ENCODE data around the gene MED31.

MED31 gene

DNA sequence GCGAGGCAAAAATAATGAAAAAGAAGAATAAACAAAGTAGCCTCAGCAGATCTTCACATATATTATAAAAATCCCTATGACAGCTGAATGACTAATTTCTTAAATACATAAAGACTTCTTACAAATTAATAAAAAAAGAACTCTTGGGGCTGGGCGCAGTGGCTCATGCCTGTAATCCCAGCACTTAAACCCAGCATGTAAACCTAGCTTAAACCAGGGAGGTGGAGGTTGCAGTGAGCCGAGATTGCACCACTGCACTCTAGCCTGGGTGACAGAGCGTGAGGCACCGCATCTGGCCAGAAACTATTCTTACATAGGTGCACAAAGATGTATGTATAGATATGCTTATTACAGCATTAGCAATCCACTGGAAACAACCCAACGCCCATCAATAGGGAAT, 27.8 kb upstream of the MED31 start:
- H3K4me3 ChIP-seq (ENCODE audit: control insufficient read depth, low read depth, low read length) = no peak overlapping the region
- TF ChIP-seq, protein P1, sequence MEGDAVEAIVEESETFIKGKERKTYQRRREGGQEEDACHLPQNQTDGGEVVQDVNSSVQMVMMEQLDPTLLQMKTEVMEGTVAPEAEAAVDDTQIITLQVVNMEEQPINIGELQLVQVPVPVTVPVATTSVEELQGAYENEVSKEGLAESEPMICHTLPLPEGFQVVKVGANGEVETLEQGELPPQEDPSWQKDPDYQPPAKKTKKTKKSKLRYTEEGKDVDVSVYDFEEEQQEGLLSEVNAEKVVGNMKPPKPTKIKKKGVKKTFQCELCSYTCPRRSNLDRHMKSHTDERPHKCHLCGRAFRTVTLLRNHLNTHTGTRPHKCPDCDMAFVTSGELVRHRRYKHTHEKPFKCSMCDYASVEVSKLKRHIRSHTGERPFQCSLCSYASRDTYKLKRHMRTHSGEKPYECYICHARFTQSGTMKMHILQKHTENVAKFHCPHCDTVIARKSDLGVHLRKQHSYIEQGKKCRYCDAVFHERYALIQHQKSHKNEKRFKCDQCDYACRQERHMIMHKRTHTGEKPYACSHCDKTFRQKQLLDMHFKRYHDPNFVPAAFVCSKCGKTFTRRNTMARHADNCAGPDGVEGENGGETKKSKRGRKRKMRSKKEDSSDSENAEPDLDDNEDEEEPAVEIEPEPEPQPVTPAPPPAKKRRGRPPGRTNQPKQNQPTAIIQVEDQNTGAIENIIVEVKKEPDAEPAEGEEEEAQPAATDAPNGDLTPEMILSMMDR (IDR thresholded peaks at IDR 0.05; ENCODE audit: control insufficient read depth, insufficient read depth, low read depth, low read length, missing control alignments) = no peak
- no peak for DNase-seq (ENCODE audit: low read depth)

DNA sequence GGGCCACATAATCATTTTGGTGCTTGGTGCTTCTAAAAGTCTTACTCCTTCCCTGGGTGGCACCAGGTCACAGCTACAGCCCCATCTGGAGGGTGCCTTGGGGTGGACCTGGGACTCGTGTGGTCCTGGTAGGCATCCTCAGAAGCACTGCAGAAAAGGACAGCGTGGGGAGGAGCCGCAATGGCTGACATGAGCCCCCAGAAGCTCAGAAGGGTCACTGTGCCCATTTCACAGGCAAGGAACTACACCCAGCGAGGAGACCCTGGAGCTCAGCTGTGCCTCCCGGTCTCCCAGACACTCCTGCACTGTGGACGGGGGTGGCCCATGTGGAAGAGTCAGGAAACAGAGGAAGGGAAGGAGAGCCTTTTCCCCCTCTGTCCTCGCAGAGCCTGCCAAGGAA, 26.5 kb upstream of the MED31 start:
- no peak for DNase-seq (ENCODE audit: low read depth)
- no peak overlapping the region for H3K4me3 ChIP-seq (ENCODE audit: control insufficient read depth, low read depth, low read length)
- TF ChIP-seq, protein P1 (IDR thresholded peaks at IDR 0.05; ENCODE audit: control insufficient read depth, insufficient read depth, low read depth, low read length, missing control alignments) = no peak

DNA sequence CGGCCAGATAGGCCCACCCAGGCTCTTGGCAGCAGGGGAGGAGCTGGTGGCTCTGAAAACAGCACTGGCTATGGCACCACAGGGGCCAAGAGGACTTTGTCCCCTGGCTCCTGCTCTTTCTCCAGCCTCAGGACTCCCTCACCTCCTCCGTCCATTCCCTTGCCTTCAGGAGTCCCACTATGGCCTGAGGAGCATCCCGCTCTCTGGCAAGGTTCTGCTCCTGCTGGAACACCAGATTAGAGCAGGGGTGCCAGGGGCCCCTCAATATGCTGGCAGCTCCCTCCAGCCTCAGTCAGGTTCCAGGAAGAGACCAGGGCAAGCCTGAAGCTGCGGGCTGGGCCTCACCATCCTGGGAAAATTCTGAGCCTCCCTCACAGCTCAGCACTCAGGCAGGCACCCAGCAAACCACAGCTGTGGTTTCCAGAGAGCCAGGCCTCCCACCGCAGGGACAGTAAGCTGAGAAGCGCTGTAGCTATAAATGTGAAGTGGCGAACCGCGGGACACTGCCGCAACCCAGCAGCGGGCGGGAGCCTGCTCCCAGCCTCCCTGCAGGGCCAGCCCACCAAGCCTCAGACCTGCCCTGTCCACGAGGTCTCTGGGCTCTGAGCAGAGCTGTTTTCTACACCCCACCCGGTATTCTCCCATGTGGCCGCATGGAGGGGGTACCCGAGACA, 25.9 kb upstream of the MED31 start:
- peak; percentile 23 for DNase-seq (ENCODE audit: low read depth)
- TF ChIP-seq, protein P1 (IDR thresholded peaks at IDR 0.05; ENCODE audit: control insufficient read depth, insufficient read depth, low read depth, low read length, missing control alignments) = no peak
- H3K4me3 ChIP-seq (ENCODE audit: control insufficient read depth, low read depth, low read length) = no peak overlapping the region

DNA sequence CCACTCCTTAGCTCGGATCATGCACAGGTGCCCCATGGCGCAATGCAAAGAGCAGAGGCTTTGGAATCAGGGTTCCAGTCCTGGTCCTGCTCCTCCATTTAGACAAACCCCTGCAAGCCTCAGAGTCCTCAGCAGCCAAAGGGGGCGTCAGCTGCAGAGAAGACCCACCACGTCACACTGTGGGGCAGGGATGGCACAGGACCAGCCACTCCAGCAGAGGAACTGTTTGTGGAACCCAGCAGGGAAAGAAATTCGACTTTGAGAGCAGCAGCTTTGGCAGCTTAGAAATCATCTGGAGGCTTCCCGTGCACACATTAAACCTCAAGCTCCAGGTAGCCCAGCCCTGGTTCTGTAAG, 25.4 kb upstream of the MED31 start:
- H3K4me3 ChIP-seq (ENCODE audit: control insufficient read depth, low read depth, low read length) = no peak overlapping the region
- no peak for DNase-seq (ENCODE audit: low read depth)
- TF ChIP-seq, protein P1 (IDR thresholded peaks at IDR 0.05; ENCODE audit: control insufficient read depth, insufficient read depth, low read depth, low read length, missing control alignments) = no peak

DNA sequence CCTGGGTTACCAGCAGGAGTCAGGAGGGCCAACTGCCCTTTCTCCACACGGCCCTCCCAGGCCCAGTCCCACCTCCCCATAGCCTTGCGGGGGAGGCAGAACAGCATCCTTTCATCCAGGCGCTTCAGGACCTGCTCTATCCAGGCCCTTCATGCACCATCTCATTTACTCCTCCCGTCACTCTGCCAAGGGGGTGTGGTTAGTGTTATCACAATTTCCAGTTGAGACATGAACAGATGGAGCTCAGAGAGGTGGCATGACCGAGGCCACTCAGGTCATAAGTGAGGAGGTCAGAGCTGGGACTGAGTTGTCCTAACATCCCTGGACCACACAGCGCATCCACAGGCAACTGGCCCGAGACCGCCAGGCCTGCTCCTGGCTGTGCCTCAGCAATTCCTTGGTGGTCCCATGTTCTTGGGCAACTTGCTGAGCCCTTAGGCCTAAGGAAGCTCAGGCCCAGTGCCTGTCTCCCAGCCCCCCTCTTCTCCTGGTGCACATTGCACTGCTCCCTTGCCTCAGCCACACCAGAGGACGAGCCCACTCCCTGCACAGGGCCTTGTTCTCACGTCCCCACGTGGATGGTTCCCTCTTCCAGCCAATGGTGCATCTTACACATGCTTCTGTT, 23.9 kb upstream of the MED31 start:
- H3K4me3 ChIP-seq (ENCODE audit: control insufficient read depth, low read depth, low read length) = no peak overlapping the region
- TF ChIP-seq, protein P1 (IDR thresholded peaks at IDR 0.05; ENCODE audit: control insufficient read depth, insufficient read depth, low read depth, low read length, missing control alignments) = no peak
- DNase-seq (ENCODE audit: low read depth) = no peak

DNA sequence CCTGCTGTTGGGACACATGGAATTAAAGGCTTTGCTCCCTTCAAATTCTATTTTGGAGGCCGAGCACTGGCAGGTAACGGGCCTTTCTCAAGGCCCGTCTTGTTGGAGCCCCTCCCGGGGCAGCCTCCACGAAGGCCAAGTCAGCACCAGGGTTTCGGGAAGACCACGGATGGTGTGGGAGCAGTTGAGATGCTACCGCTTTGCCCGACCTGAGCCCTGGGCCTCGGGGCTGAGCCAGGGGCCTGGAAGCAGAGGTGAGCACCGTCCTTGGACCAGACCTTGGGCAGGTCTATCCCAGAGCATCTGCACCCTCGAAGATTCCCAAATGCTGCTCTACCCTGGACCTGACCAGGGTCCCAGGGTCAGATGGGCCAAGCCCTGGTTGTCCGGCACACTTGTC, 23.2 kb upstream of the MED31 start:
- no peak for DNase-seq (ENCODE audit: low read depth)
- TF ChIP-seq, protein P1 (IDR thresholded peaks at IDR 0.05; ENCODE audit: control insufficient read depth, insufficient read depth, low read depth, low read length, missing control alignments) = no peak
- H3K4me3 ChIP-seq (ENCODE audit: control insufficient read depth, low read depth, low read length) = no peak overlapping the region

All from AG09309 (cell line).